Measurements from ENCODE around the gene C11orf21.

DNA sequence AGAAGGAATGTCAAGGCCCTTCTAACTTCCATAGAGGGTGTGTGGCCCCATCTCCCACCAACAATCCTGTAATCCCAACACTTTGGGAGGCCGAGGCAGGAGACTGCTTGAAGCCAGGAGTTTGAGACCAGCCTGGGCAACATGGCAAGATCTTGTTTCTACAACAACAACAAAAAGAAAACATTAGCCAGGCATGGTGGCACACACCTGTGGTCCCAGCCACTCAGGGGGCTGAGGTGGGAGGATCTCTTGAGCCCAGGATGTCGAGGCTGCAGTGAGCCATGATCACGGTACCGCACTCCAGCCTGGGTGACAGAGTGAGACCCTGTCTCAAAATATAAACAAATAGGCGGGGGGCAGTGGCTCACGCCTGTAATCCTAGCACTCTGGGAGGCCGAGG is 17.0 kb upstream of the C11orf21 start:
- no peak for TF ChIP-seq GATA2 (IDR thresholded peaks at IDR 0.05; ENCODE audit: low read depth, low read length)
- no peak for TF ChIP-seq GATA3 (IDR thresholded peaks at IDR 0.05; ENCODE audit: low read depth, low read length)

Data from SH-SY5Y (cell line).